COLO668 (cell line): ENCODE results near the gene SIRPG.
"Not testable (repeated sequence)": the region's sequence is repeated elsewhere in the genome, so short reads cannot be mapped to it uniquely, and the experiment has no call there.

ENCODE experiments used
- DNase-seq: peaks from one replicate; lab custom pipeline; 2025; ENCODE audit not compliant: unreplicated experiment; lab: John Stamatoyannopoulos, UW

SIRPG gene

GRCh38 chr20:1608678-1609347 is 48.8 kb downstream of the SIRPG start:
- not testable (repeated sequence) for DNase-seq

- DNase-seq: no peak
These were observed 56.8 kb downstream of the SIRPG start for GRCh38 chr20:1600736-1601135.

- DNase-seq: no peak
These were observed 62.2 kb downstream of the SIRPG start for GRCh38 chr20:1595333-1595732.

GRCh38 chr20:1588533-1589460 is 68.8 kb downstream of the SIRPG start:
- DNase-seq: no peak

- DNase-seq: no peak
These were observed 69.6 kb downstream of the SIRPG start for GRCh38 chr20:1587781-1588532.

GRCh38 chr20:1579488-1579887 is 78.1 kb downstream of the SIRPG start:
- DNase-seq: no peak
